GM18498 (cell line): Measurements from ENCODE around the gene IL4I1.

ENCODE experiments used
- ATAC-seq: cut with Tn5 transposase; IDR thresholded peaks from one replicate; pipeline ENCODE4 v1.9.1; 2021; ENCODE audit warnings: mild to moderate bottlenecking, moderate library complexity; ENCODE audit not compliant: unreplicated experiment

IL4I1 gene

GRCh38 chr19:49864890-49865289 is 31.8 kb downstream of the IL4I1 start:
- no peak for ATAC-seq

DNA sequence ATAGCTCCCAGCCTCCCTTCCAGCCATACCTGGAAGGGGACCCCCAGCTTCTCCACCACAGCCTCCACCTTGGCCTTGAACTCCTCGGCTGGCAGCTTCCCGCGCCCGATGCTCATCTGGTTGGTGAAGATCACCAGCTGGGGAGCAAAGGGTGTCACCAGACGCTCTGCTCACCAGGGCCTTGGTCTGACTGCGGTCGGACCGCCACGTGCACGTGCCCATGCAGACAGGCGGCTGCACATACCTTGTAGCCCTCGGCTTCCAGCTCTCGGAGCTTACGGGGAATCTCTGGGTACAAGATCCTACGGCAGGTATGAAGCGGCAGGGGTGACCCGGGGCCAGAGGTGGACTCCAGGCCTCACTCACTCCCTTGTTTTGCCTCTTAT is 32.8 kb downstream of the IL4I1 start:
- no peak for ATAC-seq

GRCh38 chr19:49863254-49863934 is 33.3 kb downstream of the IL4I1 start:
- ATAC-seq, result no peak

DNA sequence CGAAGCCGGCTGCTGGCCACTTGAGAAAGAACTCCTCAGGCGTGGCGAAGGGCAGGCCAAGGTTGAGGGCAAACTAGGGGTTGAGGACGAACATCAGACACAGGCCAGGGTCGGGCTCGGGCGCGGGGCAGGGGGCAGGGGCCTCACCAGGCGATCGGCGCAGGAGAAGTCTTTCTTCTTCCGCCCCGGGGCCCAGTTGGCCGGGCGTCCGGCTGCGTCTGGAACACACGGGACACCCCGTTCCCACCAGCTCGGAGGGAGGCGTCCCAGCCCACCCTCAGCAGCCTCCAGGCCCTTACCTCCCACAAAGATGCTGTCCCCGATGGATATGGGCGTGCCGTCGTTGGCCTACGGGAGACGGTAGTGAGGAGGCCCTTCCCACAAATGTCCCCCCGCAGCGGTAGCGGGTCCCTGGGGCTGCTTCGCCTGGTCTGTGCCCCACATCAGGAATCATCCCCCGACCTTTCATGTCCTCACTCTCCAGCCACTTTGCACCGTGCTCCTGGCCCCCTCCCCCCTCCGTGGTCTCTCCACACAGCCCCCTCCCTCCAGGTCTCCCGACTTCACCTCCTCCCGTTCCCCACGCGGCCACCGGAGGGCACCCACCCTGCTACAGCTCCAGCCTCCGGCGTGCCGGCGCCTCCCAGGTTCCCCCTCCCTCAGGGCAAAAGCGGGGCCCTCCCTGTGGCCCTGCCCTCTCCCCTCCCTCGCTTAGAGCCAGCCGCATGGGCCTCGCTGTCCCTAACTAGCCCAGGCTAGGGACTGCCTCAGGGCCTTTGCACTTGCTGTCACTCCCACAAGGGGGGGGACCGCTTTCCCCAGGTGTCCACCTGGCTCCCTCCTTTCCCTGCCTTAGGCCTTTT is 34.1 kb downstream of the IL4I1 start:
- no peak for ATAC-seq

DNA sequence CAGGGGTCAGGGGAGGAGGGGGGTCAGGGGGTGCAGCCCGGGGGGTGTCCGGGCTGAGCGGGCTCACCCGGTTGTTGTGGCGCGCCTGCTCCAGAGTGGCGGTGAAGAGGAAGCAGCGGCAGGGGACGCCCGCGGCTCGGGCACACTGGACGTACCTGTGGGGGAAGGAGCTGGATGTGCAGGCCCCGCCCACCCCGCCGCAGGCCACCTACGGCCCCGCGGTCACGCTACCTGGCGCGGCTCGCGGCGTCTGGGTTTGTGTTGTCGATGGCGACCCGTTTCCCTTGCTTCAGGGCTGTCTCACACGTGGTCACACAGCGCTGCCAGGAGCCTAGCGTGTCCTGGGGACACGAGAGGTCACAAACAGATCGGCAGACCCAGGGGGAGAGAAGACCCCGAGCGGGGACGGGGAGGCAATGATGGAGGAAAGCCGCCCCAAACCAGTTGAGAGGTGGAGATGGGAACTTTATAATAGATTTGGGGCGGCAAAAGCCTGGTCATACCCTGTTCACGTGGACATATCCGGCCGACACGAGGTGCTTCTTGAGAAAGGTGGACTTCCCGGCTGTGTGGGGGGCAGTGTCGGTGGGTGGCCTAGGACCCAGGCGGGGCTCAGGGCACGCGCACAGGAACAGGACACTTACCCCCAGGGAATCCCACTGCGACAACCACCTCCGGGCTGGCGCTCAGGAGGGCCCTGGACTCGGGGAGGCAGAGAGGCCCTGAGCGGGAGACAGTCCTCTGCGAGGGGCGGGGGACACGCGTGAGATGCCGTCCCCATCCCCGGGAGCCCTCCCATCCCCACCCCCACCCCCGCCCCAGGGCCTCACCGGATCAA is 34.9 kb downstream of the IL4I1 start:
- ATAC-seq, result no peak

DNA sequence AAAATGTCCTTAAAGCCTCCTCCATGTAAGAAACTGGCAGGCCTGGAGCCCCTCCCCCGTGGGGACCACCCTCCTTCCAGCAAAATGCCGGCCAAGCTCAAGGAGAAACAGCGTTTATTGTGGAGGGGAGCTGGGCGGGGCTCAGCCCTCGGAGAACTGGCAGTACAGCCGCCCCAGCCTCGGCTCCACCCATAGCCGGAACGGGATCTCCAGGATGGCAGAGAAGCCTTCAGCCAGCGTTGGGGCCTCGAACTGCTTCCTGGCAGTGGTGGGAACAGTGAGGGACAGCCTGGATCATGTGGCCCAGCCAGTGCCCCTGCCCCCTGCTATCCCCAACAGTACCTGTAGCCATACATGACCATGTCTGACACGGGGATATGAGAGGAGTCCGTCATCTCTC is 35.6 kb downstream of the IL4I1 start:
- no peak for ATAC-seq

DNA sequence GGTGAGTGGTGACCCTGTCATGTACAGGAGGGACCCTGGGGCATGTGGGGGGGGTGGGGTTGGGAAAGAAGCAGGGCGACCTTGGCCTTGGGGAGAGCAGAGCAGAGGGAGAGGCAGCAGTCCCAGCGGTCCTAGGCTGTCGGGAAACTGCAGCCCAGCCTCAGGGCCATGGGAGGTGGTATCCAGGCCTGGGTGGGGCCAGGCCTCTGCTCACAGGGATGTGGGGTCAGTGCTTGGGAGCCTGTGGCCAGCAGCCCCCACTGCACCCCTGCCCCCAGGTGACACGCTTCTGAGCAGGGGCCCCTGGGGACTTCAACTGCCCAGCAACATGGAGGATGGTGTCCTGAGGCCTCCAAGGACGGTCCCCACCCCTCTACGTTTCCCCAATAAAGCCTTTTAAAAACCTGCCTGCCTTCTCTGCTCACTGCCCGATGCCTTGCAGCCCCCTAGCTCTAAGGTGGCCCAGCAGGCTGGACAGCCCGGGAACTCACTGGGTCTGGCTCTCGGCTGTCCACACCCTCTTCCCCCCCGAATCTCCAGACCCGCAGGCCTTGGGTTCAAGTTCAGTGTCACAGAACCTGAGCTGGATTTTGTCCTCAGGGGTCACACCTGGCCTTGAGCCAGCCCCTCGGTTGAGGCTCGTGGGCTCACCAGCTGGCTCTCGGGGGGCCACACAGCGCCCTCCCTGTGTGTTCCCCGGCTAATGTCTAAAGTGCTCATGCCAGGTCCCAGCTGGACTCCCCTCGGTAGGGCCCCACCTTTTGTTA is 36.2 kb downstream of the IL4I1 start:
- ATAC-seq, result no peak

DNA sequence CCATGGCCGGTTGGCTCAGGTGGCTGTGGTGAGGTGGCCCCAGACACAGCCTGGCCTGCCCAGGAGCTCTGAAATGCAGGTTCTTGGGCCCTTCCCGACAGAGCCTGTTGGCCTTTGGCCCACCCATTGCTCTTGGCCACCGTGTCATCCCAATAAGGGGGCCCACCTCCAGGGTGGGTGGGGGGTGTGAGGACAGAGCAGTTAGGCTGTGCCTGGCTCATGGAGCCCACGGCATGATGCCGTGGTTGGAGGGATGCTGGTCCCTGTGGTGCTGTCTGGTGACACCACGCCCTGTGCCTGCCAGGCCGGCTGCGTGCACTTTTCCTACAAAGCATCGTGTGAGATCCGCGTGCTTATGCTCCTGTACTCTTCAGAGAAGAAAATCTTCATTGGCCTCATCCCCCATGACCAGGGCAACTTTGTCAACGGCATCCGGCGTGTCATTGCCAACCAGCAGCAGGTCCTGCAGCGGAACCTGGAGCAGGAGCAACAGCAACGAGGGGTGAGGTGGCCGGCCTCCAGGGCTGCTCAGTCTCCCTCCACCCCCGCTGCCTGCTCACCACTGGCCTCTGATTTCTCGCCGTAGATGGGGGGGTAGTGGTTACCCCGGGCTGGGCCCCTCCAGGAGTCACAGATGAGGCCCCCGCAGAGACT is 36.9 kb downstream of the IL4I1 start:
- ATAC-seq, result no peak

DNA sequence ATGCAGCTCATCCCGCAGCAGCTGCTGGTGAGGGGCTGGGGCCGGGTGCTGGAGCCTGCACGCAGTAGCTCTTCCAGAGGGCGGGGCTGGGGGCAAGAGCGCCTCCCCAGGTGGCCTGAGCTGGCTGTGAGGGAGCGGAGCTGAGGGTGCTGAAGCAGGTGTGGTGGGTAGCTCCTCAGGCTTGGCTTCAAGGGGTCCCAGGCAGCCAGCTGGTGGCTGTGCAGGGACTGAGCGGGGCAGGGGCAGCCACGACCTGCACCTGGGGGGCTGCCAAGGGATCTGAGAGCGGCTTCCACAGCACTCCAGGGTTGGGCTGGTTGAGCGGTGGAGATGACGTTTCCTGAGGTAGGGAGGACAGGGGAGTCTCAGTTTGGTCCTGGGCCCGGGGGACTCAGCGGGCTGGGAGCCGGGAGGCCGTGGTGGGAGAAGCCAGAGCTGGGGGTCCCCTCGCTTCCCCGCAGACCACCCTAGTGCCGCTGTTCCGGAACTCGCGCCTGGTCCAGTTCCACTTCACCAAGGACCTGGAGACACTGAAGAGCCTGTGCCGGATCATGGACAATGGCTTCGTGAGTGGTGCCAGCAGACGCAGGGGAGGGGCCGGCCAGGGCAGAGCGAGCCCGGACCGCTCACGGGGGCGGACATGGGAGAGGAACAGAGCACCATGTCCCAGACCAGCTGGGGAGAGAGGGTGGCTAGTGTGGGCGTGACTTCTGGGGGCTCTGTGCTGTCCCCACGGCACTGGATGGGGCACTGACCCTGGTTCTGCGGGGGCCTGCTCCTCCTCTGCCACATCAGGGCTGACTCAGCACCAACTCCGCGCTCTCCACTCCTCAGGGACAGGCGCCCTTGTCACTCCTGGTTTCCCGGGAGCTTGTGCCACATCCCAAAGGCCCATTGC is 38.4 kb downstream of the IL4I1 start:
- no peak for ATAC-seq

DNA sequence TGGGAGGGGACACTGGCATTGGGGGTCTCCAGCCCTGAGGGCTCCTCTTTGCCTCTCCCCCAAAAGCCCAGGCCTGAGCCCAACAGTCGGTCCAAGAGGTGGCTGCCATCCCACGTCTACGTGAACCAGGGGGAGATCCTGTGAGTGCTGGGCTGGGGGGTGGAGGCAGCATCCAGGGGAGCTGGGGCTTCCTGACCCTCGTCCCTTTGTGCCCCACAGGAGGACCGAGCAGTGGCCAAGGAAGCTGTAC is 38.9 kb downstream of the IL4I1 start:
- no peak for ATAC-seq

- ATAC-seq, result no peak
Measured at GRCh38 chr19:49857061-49857837, 39.4 kb downstream of the IL4I1 start.

GRCh38 chr19:49856574-49857021 is 40.1 kb downstream of the IL4I1 start:
- no peak for ATAC-seq

- ATAC-seq, result no peak
Measured at GRCh38 chr19:49855676-49856573, 40.8 kb downstream of the IL4I1 start.

DNA sequence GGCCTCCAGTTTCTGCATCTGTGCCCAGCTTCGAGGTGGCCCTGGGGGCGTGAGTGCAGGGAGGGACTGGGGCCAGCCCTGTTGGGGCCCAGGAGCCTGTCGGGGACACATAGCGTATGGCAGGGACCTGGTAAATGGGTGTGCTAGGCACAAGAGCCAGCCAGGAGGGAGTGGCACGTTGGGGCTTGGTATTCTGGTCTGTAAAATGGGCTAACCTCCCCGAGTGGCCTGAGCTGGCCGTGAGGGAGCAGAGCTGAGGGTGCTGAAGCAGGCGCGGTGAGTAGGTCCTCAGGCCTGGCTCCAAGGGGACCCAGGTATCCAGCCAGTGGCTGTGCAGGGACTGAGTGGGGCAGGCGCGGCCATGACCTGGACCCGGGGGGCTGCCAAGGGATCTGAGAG is 41.4 kb downstream of the IL4I1 start:
- ATAC-seq, result no peak

GRCh38 chr19:49854378-49855263 is 42.1 kb downstream of the IL4I1 start:
- no peak for ATAC-seq

DNA sequence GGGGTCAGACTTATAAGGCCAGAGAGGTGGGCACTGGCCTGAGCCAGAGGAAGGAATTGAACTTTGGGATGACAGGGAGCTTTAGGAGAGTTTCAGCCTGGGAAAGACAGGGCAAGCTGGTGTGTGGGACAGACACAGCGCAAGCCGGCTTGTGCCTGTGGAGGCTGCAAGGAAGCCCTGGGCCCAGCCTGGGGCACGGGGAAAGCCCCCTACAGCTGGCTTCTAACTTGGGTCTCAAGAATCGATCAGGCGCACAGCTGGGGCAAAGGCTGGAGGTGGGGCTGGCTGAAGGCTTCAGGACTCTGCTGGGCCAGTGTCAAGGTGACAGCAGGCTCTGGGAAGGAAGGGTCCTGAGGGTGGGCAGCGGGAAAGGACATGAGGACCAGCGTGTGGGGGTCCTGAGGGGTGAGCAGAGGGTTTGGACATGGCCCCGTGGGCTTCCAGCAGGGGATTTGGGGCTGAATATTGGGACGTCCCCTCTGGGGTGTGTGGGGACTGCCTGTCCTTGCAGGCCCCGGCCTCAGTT is 42.8 kb downstream of the IL4I1 start:
- no peak for ATAC-seq
